ENCODE data around the gene CTSD.

DNA sequence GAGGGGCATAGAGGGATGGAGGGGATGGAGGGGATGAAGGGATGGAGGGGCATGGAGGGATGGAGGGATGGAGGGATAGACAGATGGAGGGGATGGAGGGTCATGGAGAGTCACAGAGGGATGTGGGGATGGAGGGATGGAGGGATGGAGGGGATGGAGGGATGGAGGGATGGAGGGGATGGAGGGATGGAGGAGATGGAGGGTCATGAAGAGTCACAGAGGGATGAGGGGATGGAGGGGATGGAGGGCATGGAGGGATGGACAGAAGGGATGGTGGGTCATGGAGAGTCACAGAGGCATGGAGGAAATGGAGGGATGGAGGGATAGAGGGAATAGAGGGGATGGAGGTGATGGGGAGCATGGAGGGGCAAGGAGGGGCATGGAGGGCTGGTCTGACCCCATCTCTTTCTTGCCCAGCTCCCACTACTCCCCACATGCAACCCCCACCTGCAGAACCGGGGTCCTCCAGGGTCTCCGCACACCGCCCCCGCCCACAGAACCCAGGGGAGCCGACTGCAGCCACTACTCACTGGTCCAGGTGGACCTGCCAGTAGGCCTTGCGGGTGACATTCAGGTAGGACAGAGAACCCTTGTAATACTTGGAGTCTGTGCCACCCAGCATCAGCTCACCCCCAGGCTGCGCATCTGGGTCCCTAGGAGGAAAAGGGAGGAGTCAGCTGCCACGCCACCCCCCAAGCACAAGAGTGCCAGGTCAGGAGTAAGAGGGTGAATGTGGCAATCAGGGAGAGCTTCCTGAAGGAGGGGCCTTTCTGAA, 9.2 kb downstream of the CTSD start:
- TF ChIP-seq, protein P1, sequence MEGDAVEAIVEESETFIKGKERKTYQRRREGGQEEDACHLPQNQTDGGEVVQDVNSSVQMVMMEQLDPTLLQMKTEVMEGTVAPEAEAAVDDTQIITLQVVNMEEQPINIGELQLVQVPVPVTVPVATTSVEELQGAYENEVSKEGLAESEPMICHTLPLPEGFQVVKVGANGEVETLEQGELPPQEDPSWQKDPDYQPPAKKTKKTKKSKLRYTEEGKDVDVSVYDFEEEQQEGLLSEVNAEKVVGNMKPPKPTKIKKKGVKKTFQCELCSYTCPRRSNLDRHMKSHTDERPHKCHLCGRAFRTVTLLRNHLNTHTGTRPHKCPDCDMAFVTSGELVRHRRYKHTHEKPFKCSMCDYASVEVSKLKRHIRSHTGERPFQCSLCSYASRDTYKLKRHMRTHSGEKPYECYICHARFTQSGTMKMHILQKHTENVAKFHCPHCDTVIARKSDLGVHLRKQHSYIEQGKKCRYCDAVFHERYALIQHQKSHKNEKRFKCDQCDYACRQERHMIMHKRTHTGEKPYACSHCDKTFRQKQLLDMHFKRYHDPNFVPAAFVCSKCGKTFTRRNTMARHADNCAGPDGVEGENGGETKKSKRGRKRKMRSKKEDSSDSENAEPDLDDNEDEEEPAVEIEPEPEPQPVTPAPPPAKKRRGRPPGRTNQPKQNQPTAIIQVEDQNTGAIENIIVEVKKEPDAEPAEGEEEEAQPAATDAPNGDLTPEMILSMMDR (IDR thresholded peaks at IDR 0.05): no peak
- TF ChIP-seq POLR2AphosphoS5 (IDR thresholded peaks at IDR 0.05): no peak

Data from breast epithelium (tissue), 3 donors.